GM23338 (cell line): ENCODE measurements around the gene TBX18. TPM values are rescaled to one million over a fixed set of nuclear protein-coding genes. Genes with fewer than 3 reads are reported as not detected.

ENCODE experiments used
- polyA plus RNA-seq: library from polyadenylated mRNA; unstranded; fragments of >200 nt; fragmentation: Nextera tagmentation; extraction: Ambion mirVana; gene quantifications from 2 replicates; pipeline ENCODE4 v1.2.1, GENCODE V29; 2016
- small RNA-seq: library from RNA; depleted of rRNA; stranded (forward); fragments of <200 nt; gene quantifications from one replicate; pipeline ENCODE3, GENCODE V24; 2014; ENCODE audit warnings: low replicate concordance
- total RNA-seq: library from RNA; depleted of rRNA; stranded (reverse); fragments of >200 nt; shearing (Covaris generic); gene quantifications from 2 replicates; pipeline ENCODE4 v1.2.3, GENCODE V29; 2014

Gene TBX18
- total and polyA plus RNA-seq, 2 experiments from 2014 or later, result 0.03 TPM; not detected in 1

Small RNA genes within 50 kb of the gene (small RNA-seq; reads per million reads assigned to genes)
- not detected for gene AL590143.1
